ENCODE measurements around the gene UBR4. TPM values are rescaled to one million over a fixed set of nuclear protein-coding genes. Genes with fewer than 3 reads are reported as not detected.

The UBR4 gene
- total RNA-seq, 1 experiment from 2014 or later, result 131 TPM

DNA sequence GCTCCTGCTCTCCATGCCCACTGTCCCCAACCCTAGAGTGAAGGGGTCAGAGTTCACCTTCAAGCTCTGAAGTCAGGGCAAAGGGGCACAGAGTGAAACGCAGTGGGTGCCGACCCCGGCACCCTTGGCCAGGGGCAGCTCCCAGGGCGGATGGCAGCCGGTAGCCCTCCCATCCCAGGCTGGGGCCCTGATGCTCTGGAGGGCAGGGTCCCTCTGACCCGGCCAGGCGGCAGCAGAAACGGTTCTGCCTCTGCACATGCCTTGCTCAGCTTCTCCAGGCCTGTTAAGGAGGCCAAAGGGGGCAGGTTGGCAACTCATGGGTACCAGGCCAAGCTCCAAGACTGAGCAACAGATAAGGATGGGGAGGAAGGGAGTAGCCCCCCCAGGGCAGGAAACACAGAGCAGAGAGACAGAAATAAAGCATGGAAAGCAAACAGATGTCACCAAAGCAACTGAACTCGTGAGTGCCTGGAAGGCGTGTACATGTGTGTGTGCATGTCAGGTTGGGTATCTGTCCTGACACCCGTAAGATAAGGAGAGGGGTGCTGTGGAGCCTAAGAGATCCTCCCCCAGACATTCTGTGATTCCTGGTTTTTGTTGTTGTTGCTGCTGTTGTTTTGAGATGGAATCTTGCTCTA is 141.3 kb downstream of the UBR4 start:
- no peaks in the 10 kb centered on the region for H3K4me1 ChIP-seq (ENCODE audit: insufficient read depth, low read length)
- Mint-ChIP-seq H3K27ac (no peak overlapping the region), H3K27me3 (ENCODE audit: low read depth) (no peaks in the 10 kb centered on the region; the same call in 1 of the 2 replicates), H3K36me3 (ENCODE audit: insufficient read depth in 1 of 3, low read depth in 3 of 3) (peaks cover 0 to 14% (median 8%) of the 10 kb centered on the region in 3 experiments; a peak in 5 of 7 replicates), H3K4me3 (no peak overlapping the region), H3K4me1 (peaks cover 17 to 23% of the 10 kb centered on the region in 2 experiments), H3K9me3 (no peaks in the 10 kb centered on the region)
- H3K4me2 ChIP-seq (ENCODE audit: insufficient read depth, insufficient read length, low read length), result no peak overlapping the region
- no peak overlapping the region for H3K9ac ChIP-seq (ENCODE audit: extremely low read depth, insufficient read length, low read length)
- H3K9me3 ChIP-seq (ENCODE audit: control insufficient read depth, low read depth, low read length), result no peaks in the 10 kb centered on the region
- H3K23ac ChIP-seq (ENCODE audit: insufficient read length, low read depth, low read length), result no peak overlapping the region
- H3K14ac ChIP-seq (ENCODE audit: insufficient read depth, low read length), result no peak overlapping the region
- TF ChIP-seq CTCF (conservative IDR thresholded peaks at IDR 0.05), result no peak
- no peak overlapping the region for H2AFZ ChIP-seq (ENCODE audit: low read length)
- H3K23me2 ChIP-seq (ENCODE audit: insufficient read length, low read depth, low read length, poor library complexity, severe bottlenecking), result no peaks in the 10 kb centered on the region
- no CpG with 5 or more reads among the region's 11 CpGs for WGBS (ENCODE audit: extremely low coverage, insufficient read length, low lambda C conversion rate)
- no peak overlapping the region for H3K18ac ChIP-seq (ENCODE audit: insufficient read length, low read depth, low read length)
- no peak overlapping the region for H2AK5ac ChIP-seq (ENCODE audit: insufficient read length, low read length)
- H3K79me1 ChIP-seq (ENCODE audit: insufficient read depth, low read depth, low read length, poor library complexity, severe bottlenecking), result no peaks in the 10 kb centered on the region
- no peak overlapping the region for H2BK5ac ChIP-seq (ENCODE audit: insufficient read length, low read length)
- no peak overlapping the region for H4K8ac ChIP-seq (replicated peaks; ENCODE audit: insufficient read length, low read depth, low read length)
- no peak overlapping the region for H3K4ac ChIP-seq (ENCODE audit: low read depth, low read length)
- no peak overlapping the region for H4K91ac ChIP-seq (ENCODE audit: insufficient read length, low read depth, low read length)
- H3K56ac ChIP-seq (ENCODE audit: insufficient read length, low read depth, low read length), result no peak overlapping the region
- H2BK20ac ChIP-seq (ENCODE audit: low read depth, low read length, poor library complexity, severe bottlenecking), result no peak overlapping the region
- no peak overlapping the region for H3T11ph ChIP-seq (ENCODE audit: low read length)
- no peak overlapping the region for H2BK12ac ChIP-seq (ENCODE audit: insufficient read length, low read depth, low read length)
- H2BK15ac ChIP-seq (ENCODE audit: low read depth, low read length), result no peak overlapping the region
- no peak for DNase-seq
- H4K5ac ChIP-seq (ENCODE audit: insufficient read length, low read depth, low read length), result no peak overlapping the region
- no peak overlapping the region for H2BK120ac ChIP-seq (ENCODE audit: low read depth, low read length, poor library complexity, severe bottlenecking)
- H4K20me1 ChIP-seq (ENCODE audit: control insufficient read depth, insufficient read depth, insufficient read length), result no peaks in the 10 kb centered on the region
- H3K27me3 ChIP-seq (ENCODE audit: insufficient read depth, low read length), result no peaks in the 10 kb centered on the region
- no peaks in the 10 kb centered on the region for H3K79me2 ChIP-seq (ENCODE audit: insufficient read depth, low read length)
- H3K27ac ChIP-seq (ENCODE audit: insufficient read length, low read depth, low read length), result no peak overlapping the region
